DMS53 treated with DMSO at 0.1 percent for 48 hours (cell line): ENCODE data around the gene SFT2D3.

Source experiments
- DNase-seq: peaks from one replicate; lab custom pipeline; 2025; ENCODE audit not compliant: unreplicated experiment; lab: John Stamatoyannopoulos, UW

Gene SFT2D3

DNA sequence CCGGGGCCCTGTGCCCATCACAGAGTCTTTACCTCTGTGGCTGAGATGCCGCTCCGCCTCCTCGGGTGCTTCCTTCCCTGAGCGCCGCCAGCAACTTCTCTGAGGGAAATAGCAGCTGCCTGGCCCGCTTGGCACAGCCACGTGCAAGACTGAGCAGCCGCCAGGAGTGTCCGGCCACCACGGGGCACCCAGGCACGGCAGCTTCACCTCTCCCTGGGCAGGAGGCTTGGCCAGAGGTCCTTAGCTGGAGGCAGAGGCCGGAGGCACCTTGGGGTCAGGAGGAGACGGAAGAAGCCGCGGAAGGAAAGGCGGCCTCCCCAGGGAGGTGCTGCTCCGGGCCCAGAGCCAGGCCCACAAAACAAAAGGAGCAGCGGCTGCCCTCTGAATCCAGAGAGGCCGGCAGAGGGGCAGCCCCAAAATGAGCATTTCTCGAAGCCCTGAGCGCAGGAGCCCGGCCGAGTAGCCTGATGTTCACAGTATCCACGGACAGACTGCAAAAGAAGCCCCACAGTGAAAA lies 20.0 kb upstream of the SFT2D3 start:
- no peak for DNase-seq

DNA sequence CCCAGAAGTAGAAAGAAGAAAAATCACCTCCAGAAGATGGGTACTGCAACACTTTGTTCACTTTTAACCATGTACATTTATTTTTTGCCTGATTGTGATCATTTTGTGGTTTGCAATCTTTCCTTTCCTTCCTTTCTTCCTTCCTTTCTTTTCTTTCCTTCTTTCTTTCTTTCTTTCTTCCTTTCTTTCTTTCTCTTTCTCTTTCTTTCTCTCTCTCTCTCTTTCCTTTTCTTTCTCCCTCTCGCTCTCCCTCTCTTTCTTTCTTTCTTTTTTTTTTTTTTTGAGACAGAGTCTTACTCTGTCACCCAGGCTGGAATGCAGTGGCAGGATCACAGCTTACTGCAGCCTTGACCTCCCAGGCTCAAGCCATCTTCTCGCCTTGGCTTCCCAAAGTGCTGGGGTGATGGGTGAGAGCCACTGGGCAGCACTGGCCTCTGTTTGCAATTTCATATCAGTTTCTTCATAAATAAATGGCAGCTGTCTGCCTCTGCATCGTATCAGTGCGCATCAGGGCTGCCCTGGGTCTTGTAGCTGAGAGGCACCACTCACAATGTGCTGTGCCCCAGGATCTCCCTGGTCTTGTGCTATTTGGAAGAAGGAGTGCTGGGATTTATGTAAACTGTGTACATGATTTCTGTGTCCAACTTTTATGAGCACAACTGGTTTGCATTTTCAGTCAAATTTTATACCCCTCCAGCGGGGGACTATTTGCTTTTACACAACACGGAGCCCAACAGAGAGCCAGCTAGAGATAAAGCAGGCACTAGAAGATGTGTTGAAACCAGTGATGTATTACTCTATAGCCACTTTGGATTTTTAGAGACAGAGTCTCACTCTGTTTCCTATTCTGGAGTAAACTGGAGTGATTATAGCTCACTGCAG lies 19.1 kb upstream of the SFT2D3 start:
- no peak for DNase-seq

DNA sequence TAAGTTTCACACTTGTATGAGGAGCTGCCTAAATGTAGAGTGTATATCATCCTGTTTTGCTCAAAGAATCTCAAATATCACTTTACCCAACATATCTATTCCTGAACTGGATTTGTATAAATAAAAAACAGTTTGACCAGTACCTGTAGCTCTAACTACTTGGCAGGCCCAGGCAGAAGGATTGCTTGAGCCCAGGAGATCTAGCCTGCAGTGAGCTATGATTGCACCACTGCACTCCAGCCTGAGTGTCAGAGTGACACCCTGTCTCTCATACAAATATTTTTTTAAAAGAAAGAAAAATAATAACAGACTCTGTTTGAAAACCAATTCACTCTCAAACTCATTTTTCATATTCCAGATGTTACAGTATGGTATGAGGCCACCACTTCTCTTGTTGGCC lies 18.2 kb upstream of the SFT2D3 start:
- no peak for DNase-seq

DNA sequence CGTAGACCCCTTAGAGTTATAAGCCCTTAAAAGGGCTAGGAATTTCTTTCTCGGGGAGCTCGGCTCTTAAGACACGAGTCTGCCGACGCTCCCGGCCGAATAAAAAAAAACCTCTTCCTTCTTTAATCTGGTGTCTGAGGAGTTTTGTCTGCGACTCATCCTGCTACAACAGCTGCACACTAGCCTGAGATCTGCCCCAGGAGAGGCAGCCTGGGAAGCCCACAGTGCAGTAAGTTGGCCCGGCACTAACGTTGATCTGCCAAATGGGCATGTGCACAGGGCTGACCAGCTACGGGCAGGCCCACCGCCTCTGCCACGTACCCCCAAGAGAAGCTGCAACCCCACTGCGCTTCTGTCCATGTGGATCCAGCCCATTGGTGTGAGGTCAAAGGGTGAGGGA lies 17.5 kb upstream of the SFT2D3 start:
- no peak for DNase-seq

DNA sequence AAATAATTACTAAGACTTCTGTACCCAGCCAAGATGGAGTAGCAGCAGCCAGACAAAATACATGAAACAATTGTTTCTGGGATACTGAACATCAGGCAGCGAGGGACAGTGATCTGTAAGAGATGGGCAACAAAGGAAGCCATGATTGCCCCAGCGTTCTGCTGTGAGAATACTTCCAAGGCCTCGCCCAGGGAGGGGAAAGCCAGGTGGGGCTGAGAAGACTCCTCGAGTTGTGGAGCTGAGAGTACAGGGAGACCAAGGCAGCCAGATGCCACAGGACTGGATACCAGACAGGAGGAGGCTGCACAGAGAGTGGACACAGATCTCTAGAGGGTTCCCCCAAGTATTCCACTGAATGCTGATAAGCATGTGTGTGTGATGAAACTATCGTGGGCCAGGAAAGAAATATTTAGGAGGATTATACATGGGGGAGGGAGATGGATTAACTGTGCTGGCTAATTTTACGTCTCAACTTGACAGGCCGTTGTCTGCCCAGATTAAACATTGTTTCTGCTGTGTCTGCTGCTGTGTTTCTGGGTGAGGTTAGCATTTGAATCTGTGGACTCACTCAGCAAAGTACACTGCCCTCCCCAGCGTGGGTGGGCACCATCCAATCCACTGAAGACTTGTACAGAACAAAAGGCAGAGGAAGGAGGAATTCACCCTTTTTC lies 15.8 kb upstream of the SFT2D3 start:
- no peak for DNase-seq

DNA sequence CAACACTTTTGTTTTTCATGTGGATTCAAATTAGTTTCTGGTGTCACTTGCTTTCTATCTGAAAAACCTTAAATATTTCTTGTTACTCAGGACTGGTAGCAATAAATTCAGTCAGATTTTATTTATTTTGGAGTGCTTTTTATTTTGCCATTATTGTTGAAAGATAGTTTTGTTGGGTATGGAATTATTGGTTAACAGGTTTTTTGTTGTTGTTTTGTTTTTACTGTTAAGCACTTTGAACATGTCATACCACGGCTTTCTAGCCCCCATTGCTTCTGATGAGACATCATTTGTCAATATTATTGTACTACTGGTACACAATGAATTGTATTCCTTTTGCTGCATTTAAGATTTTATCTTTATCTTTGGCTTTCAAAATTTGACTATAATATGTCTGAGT lies 12.9 kb upstream of the SFT2D3 start:
- DNase-seq: no peak

DNA sequence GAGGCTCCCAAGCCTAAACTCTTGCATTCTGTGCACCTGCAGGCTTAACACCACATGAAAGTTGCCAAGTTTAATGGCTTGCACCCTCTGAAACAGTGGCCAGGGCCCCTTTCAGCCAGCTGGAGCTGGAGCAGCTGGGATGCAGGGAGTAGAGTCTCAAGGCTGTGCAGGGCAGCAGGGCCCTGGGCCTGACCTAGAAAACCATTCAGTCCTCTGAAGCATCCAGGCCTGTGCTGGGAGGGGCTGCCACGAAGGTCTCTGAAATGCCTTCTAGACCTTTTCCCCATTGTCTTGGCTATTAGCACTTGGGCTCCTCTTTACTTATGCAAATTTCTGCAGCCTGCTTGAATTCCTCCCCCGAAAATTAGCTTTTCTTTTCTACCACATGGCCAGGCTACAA lies 10.6 kb upstream of the SFT2D3 start:
- no peak for DNase-seq

DNA sequence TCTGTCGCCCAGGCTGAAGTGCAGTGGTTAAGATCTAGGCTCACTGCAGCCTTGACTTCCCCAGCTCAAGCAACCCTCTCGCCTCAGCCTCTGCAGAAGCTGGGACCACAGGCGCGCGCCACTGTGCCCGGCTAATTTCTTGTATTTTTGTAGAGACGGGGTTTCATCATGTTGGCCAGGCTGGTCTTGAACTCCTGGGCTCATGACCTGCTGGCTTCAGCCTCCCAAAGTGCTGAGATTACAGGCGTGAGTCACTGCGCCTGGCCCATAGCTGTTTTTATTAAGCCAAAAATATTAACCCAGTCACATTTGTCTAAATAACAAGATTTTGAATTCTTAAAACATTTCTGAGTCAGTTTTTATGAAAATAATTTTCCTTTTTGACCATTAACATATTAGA lies 6.3 kb upstream of the SFT2D3 start:
- no peak for DNase-seq

DNA sequence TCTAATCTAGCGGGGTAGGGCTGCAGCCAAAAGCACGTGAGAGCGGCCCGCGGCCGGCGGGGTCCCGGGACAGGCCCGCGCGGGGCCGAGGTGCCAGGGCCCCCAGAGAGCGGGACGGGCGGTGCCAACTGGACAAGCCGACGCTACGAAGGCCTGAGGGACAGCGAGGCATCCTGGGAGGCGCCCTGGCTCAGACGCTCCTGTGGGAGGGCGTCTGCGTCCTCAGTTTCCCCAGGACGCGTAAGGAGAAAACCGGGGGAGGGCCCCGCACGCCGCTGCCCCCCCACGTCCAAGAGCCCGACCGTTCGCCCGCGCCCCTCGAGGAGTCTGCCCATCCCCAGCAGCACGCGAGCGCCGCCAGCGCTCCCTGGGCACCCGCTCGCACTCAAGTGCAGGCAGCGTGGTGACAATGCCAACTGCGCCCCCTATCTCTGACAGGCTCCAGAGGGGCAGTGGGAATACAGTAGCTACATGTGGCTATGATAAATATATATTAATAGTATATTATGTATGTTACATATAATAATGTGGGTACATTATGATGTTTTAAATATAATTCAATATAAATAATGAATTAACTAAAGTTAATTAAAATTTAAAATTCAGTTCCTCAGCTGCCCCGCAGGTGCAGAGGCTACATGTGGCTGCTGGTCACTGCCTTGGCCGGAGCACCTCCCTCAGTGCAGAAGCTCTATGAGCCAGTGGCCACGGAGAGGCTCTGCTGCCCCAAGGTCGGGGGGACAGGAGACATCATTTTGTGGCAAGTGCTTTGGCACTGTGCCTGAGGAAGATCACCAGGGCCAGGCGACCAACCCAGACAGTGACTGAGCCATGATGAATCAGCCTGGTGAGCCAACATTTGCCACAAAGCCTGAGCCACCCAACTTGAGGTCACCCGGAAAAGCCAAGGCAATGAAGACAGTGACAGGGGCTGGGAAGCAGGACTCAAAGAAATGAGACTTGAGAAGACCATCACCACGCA lies 5.5 kb upstream of the SFT2D3 start:
- DNase-seq: peak; percentile 60

DNA sequence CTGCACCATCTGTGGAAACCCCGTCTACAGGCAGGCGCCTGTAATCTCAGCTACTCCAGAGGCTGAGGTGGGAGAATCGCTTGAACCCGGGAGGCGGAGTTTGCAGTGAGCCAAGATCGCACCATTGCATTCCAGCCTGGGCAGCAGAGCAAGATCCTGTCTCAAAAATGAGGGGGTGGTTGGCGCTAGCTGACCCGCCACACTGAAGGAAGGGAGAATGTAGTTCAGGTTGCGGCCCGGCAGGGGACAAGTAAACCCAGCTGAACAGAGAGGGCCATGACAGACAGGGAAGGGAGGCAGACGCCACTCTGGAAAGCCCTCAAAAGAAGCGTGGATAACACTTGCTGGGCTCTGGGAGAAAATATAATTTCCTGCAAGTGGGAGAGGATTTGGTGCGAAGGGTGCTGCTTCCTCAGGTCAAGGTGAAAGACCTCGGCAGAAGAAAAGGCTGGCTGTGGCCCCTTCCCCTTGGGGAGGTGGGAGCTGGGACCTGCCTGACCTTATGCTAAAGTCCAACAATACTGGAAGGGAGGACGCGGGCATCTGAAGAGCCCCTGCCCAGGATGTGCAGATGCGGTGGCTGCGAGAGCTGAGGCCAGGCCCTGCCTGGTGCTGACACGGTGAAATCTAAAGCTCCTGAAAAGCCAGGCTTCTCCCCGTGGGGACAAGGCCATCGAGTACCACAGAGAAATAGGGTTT lies 3.7 kb upstream of the SFT2D3 start:
- DNase-seq: no peak

DNA sequence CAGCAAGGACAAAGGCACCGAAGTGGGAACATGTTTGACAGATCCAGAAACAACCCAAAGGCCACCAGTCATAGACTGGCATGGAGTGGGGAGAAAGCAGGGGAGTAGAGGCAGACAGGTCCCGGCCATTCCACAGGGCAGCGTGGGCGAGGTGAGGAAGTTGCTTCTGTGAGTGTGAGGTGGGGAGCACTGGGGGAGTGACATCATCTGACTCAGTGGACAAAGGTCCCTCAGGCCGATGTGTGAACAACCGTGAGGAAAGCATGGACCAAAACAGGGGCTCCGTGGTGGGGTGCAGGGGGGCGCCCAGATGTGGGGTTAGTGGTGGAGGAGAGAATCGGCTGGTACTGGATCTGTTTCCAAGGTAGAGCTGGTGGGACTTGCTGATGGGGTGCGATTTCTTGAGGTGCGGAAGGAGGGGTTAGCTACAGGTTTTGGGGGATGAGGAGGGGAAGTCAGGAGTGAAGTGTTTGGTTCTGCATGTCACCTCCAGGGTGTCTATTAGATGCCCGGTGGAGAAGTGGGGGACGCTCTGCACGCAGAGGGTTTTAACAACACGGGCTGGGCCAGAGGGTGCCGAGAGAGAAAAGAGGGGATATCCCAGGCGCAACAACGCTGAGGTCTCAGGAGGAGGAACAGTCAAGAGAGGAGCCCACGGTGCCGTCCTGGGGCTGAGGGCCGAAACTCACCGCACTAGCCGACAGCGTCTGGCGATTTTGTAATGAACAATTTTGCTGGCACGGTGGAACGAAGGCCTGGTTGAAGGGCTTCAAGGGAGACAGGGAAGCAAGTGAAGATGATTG lies 2.5 kb upstream of the SFT2D3 start:
- no peak for DNase-seq

DNA sequence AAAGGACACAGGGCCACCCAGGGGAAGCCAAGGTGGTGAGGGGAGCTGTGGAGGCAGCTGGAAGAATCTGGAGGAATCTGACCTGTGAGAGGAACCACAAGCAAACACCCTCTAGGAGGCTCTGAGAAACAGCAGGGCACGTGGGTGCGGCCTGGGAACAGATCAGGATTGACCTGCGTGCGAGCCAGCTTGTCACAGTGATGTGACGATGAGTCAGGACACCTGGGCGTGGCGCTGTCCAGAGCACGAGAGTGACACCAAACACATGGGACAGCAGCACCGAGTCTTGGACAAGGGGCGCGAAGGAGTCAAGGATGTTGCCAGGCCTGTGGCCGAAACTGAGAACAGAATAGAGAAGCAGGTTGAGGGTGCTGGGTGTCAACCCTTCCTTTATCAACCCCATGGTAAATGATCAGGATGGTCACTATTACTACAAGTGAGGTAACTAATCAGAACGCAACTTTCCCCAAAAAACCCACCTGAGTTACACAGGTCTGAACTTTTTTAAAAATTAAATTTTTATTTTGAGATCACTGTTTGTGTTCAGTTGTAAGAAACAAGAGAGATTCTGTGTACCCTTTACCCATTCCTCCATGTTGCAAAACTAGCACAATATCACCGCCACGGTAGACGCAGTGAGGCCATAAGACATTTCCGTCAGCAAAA lies 637 bp upstream of the SFT2D3 start:
- DNase-seq: peak; percentile 85

DNA sequence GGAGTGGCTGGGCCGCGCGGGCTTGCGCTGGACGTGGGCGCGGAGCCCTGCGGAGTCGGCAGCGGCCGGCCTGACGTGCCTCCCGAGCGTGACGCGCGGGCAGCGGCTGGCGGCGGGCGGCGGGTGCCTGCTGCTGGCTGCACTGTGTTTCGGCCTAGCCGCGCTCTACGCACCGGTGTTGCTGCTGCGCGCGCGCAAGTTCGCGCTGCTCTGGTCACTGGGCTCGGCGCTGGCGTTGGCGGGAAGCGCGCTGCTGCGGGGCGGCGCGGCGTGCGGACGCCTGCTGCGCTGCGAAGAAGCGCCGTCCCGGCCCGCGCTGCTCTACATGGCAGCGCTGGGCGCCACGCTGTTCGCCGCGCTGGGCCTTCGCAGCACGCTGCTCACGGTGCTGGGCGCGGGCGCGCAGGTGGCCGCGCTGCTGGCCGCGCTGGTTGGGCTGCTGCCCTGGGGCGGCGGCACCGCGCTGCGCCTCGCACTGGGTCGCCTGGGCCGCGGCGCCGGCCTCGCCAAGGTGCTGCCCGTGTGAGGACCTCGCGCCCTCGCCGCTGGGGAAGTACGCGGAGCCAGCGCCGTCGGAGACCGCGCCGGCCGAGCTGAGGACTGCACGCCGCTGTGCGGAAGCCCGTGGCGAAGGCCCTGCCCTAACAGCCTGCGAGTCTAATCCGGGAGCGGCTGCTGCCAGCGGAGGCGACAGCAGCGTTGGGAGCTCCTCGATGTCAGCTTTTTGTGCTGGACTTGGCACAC lies 526 bp downstream of the SFT2D3 start:
- DNase-seq: peak; percentile 65

DNA sequence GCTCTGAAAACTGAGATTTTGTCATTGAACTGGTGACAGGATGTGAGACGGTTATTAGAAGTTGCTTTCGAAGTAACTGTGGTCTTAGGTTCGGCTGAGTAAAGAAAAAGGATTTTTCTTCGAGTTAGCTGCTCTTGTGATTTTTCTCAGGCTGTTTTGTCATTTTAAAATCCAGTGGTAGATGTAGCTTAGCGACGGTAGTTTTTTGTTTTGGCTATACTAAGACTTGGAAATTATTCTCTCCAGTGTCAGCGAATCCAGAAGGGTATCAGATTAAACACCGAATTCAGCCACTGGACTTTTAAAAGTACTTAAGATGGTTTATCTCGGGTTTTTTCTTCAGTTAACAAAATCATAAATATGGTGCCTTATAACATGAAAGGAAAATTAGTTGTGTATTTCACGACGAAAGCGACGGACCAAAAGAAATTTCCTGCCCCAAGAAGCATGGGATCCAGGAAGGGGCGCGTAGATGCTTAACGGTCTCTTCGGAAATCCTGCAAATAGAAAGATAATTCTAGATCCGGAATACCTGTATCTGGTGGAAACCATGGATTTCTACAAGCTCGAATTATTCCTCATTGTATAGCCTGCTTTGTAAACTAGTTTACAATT lies 1.2 kb downstream of the SFT2D3 start:
- DNase-seq: no peak

DNA sequence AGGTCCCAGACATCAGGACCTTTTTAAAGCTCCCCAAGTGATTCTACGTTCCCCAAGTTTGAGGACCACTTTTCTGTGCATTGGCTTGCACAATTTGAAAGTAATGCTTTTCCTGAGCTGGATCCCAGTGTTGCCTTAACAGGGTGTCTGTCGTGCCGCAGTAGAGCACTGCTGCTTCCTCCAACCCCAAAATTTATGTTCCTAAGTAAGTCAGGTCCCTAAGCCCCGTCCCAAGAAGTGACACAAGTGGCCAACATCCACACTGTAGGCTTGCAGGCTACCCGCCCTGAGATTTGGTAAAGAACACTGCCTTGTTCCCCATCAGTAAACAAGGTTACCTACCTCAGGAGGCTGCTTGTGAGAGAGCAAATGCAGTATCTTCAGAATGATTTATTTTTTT lies 2.0 kb downstream of the SFT2D3 start:
- DNase-seq: no peak

DNA sequence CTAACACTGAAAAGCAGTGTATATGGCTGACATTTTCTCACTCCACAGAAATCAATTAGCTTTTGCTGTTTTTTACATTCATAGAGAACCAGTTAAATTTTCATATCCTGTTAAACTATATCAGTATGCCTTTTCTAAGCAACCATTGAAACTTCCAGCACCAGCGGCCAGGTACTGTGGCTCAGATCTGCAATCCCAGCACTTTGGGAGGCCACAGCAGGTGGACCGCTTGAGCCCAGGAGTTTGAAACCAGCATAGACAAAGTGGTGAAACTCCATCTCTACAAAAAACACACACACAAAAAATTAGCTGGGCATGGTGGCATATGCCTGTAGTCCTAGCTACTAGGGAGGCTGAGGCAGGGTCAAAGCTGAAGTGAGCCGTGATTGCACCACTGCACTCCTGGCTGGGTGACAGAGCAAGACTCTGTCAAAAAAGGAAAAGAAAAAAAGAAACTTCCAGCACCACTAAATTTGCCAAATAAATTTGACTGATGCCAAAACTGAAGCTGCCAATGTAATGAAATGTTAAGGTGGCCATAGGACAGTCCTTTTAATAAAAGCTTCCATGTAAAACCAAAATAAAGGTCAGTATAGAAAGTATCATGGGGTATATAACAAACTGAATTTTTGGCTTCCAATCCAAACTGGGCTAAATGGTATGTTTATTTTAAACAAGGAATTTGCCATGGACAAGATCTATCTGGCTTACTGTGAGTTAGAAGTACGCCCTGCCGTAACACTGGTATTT lies 3.5 kb downstream of the SFT2D3 start:
- DNase-seq: no peak

DNA sequence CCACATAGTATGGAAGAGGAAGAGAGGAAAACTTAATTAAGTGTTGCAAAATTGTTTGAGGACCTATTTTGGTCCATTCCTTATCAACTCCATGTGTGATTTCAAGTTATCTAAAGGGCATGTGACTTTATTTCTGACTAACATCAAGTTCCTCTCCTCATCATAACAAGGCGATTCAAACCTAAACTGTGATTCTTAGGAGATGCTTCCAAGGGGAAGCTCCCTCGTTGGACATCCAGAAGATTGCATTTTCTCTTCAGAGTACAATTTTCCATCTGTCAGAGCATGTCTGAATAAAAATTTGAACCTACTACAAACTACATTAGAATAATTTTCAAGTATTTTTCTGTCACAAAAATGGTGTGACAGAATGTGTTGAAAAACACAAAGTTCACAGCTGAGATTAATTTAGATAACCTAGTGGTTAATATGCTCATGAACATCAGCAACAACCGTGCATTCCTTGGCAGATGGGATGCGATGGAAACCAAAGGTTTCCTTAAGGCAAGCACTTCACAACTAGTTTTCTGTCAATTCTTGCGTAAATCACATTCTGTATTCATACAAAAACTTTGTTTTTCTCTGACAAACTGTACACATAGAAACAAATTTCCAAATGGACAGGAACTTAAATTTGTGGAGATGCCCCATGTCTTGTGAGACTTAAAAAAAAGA lies 4.2 kb downstream of the SFT2D3 start:
- no peak for DNase-seq
